Sigmoid colon (tissue), 7 donors: ENCODE results near the gene CHID1. TPM values are rescaled to one million over a fixed set of nuclear protein-coding genes. Genes with fewer than 3 reads are reported as not detected.

Experiments
- DNase-seq: peaks from one replicate; pipeline ENCODE4 v3.0.0-alpha.2; 2019
- H3K27ac ChIP-seq, 4 donors: fragments of 200-600 bp; sonication (generic); one replicate each; pipeline ENCODE4 v1.5.1; 2016 to 2019; ENCODE audit warnings: mild to moderate bottlenecking in 1 of 4
- H3K27me3 ChIP-seq, 3 donors: fragments of 200-600 bp; sonication (generic); one replicate each; pipeline ENCODE4 v1.5.1; 2019; ENCODE audit warnings: mild to moderate bottlenecking in 1 of 3
- H3K36me3 ChIP-seq, 4 donors: fragments of 200-600 bp; sonication (generic); one replicate each; pipeline ENCODE4 v1.5.1; 2016 to 2019
- H3K4me1 ChIP-seq, 4 donors: fragments of 200-600 bp; sonication (generic); one replicate each; pipeline ENCODE4 v1.5.1; 2017 to 2019
- H3K4me3 ChIP-seq, 4 donors: fragments of 200-600 bp; sonication (generic); one replicate each; pipeline ENCODE4 v1.5.1; 2017 to 2019; ENCODE audit warnings: mild to moderate bottlenecking in 2 of 4, moderate library complexity in 1 of 4
- H3K9me3 ChIP-seq, 4 donors: fragments of 200-600 bp in 3 of 4; sonication (generic) in 3 of 4; one replicate each; pipeline versions ENCODE4 v1.5.1 to v1.6.1; 2013 to 2019
- EP300 ChIP-seq, 4 donors: sonication (generic); formaldehyde crosslinking; IDR thresholded peaks; one replicate each; pipeline ENCODE4 v1.6.1; 2017; ENCODE audit warnings: antibody characterized with exemption in 4 of 4
- POLR2A ChIP-seq, 2 donors: fragments of 450-650 bp; IDR thresholded peaks; one replicate each; pipeline ENCODE4 v1.6.1; 2016; ENCODE audit warnings: antibody characterized with exemption in 2 of 2, mild to moderate bottlenecking in 2 of 2, moderate library complexity in 2 of 2
- POLR2AphosphoS5 ChIP-seq, 4 donors: sonication (generic); formaldehyde crosslinking; IDR thresholded peaks; one replicate each; pipeline ENCODE4 v1.6.1; 2017; ENCODE audit warnings: antibody characterized with exemption in 4 of 4
- WGBS, 2 donors: extraction: QIAGEN DNeasy Blood & Tissue Kit; methylation state at CpG; one replicate each; pipeline ENCODE4 v1.1.7; 2013; 5-methylcytosine and 5-hydroxymethylcytosine counted together
- intact Hi-C: fragments of 100-400 bp; cut with DNase I; formaldehyde crosslinking; loops from one replicate; pipeline ENCODE4 v1.15.1; 2023
- polyA plus RNA-seq, 3 donors: library from polyadenylated mRNA; stranded (reverse); fragments of 200-250 nt; gene quantifications; one replicate each; pipeline ENCODE4 v1.2.3, GENCODE V29; 2013
- total RNA-seq, 4 donors: library from RNA; depleted of rRNA; stranded (reverse); fragments of >200 nt; gene quantifications; one replicate each; pipeline ENCODE4 v1.1.0, GENCODE V29; 2016
- TF ChIP-seq, protein P1 (sequence below), 4 experiments: fragments of 450-650 bp in 3 of 4; fragments of 200-600 bp in 1 of 4; IDR thresholded peaks; one replicate each; pipeline ENCODE4 v1.5.1; 2016 to 2019; ENCODE audit warnings: antibody characterized with exemption in 4 of 4, mild to moderate bottlenecking in 3 of 4, moderate library complexity in 2 of 4
- donor health status: healthy with polysubstance abuse.
- donor health status: Bipolar disorder and iron deficiency.
- donor health status: healthy.

The CHID1 gene
- total and polyA plus RNA-seq, 7 donors = 16.9 to 52.3 (median 47.1) TPM

GRCh38 chr11:847876-848275 lies 62.7 kb downstream of the CHID1 start:
- WGBS, 2 donors = 53 to 76% methylated on average over 18 of the region's 18 CpGs
- Histone ChIP-seq H3K36me3 (no peaks in the 10 kb centered on the region), H3K9me3 (no peaks in the 10 kb centered on the region), H3K27ac (no peak overlapping the region), H3K4me3 (no peak overlapping the region), H3K4me1 (peaks cover 0 to 74% (median 64%) of the 10 kb centered on the region in 4 donors), H3K27me3 (peaks cover 0 to 23% (median 9%) of the 10 kb centered on the region in 3 donors)
- TF ChIP-seq EP300 (IDR thresholded peaks at IDR 0.05) (no peak), POLR2AphosphoS5 (IDR thresholded peaks at IDR 0.05) (no peak), POLR2A (IDR thresholded peaks at IDR 0.05) (no peak)
- TF ChIP-seq, protein P1, sequence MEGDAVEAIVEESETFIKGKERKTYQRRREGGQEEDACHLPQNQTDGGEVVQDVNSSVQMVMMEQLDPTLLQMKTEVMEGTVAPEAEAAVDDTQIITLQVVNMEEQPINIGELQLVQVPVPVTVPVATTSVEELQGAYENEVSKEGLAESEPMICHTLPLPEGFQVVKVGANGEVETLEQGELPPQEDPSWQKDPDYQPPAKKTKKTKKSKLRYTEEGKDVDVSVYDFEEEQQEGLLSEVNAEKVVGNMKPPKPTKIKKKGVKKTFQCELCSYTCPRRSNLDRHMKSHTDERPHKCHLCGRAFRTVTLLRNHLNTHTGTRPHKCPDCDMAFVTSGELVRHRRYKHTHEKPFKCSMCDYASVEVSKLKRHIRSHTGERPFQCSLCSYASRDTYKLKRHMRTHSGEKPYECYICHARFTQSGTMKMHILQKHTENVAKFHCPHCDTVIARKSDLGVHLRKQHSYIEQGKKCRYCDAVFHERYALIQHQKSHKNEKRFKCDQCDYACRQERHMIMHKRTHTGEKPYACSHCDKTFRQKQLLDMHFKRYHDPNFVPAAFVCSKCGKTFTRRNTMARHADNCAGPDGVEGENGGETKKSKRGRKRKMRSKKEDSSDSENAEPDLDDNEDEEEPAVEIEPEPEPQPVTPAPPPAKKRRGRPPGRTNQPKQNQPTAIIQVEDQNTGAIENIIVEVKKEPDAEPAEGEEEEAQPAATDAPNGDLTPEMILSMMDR (IDR thresholded peaks at IDR 0.05) = no peak
- intact Hi-C loops = loop anchor here (2.0 to 5.0 kb wide), 3 partner anchors 64 to 203 kb away; partner anchors contain the start of genes AP2A2 and CHID1
- no peak for DNase-seq

- TF ChIP-seq EP300 (IDR thresholded peaks at IDR 0.05) = no peak
- TF ChIP-seq, protein P1 (IDR thresholded peaks at IDR 0.05) = no peak
- no peak for TF ChIP-seq POLR2A (IDR thresholded peaks at IDR 0.05)
- TF ChIP-seq POLR2AphosphoS5 (IDR thresholded peaks at IDR 0.05) = no peak
- 79 to 84% methylated on average over 11 of the region's 11 CpGs for WGBS, 2 donors
- Histone ChIP-seq H3K27ac (peak overlapping the region in 3 of 4 donors; percentile 90 to 96 (median 94)), H3K27me3 (peaks cover 0 to 23% (median 9%) of the 10 kb centered on the region in 3 donors), H3K36me3 (no peaks in the 10 kb centered on the region), H3K4me3 (no peak overlapping the region), H3K4me1 (peaks cover 0 to 80% (median 66%) of the 10 kb centered on the region in 4 donors), H3K9me3 (no peaks in the 10 kb centered on the region)
- intact Hi-C loops = loop anchor here (5.0 kb wide), 2 partner anchors 66 to 81 kb away; partner anchors contain the start of genes AP2A2 and CHID1
- no peak for DNase-seq
Observed at GRCh38 chr11:846496-847098, 64.0 kb downstream of the CHID1 start.

DNA sequence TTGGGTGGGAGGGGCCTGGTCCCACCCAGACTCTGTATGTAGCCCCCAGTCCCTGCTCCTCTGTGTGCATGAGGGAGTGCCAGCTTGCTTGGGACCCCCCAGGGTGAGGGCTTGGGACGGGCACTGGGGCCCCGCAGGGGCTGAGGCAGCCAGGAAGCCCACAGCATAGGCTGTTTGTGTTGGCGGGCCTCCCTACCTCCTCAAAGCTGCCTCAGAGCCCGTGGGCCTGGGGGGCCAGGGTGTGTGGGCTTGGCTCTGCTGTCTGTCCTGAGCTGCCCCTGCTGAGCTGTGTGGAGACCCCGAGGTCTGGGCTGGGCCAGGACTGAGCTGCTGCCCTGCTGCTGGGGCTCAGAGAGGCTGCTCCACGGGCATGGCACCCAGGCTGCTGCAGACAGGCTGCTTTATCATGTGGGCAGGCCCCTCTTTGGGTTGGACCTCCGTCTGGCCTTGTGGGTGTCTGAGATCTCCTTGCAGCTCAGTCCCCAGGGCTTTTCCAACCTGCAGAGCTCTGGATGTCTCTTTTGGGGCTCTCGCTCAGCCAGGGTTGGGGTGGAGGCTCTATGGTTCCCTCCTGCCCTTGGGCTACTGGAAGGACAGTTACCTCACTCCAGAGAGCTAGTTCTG lies 64.6 kb downstream of the CHID1 start:
- Histone ChIP-seq H3K27me3 (peaks cover 0 to 23% (median 9%) of the 10 kb centered on the region in 3 donors), H3K36me3 (no peaks in the 10 kb centered on the region), H3K4me3 (no peak overlapping the region), H3K9me3 (no peaks in the 10 kb centered on the region), H3K4me1 (peaks cover 0 to 81% (median 69%) of the 10 kb centered on the region in 4 donors), H3K27ac (peak overlapping the region; percentile 90 to 96 (median 93))
- DNase-seq = no peak
- 55 to 68% methylated on average over 8 of the region's 8 CpGs for WGBS, 2 donors
- TF ChIP-seq POLR2A (IDR thresholded peaks at IDR 0.05) (no peak), POLR2AphosphoS5 (IDR thresholded peaks at IDR 0.05) (no peak), EP300 (IDR thresholded peaks at IDR 0.05) (no peak)
- TF ChIP-seq, protein P1 (IDR thresholded peaks at IDR 0.05) = no peak
- intact Hi-C loops = loop anchor here (5.0 kb wide), 2 partner anchors 66 to 81 kb away; partner anchors contain the start of genes AP2A2 and CHID1

DNA sequence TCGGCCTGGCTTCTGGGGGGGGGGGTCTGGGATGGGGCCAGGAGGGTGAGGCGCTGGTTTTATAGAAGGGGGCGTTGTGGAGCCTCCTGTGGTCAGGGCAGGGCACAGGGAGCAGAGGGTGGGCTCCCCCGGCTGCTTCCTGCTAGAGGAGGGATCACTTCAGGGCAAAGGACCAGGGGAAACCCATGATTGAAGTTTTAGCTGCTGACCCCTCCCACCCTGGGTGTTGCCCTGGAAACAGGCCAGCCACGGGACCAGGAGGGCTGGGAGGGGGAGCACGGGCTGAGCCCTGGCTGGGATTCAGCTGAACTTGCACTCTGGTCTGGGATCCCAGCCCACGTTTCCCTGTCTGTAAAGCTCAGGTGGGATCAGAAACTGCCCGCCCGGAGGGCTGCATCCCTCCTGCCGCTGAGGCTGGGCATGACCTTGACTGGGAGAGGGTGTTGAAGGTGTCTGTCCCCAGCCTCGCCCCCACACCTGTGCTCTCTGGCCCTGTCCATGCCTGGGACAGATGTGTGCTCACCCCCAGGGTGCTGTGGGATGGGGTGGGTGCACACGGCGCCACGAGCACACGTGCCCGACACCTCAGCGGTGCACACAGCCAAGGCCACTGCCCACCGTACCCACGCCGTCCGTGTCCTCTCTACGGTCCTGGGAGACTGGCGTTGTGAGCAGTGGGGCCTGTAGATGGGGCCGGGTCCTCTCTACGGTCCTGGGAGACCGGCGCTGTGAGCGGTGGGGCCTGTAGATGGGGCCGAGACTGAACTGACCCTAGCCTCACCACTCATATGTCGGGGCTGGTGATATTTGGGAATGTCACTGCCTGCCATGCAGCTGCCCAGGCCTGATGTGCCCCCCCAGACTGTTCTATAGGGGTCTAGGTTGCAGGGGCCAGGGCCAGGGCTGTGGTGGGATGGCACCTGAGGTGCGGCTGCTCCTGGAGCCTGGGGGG lies 65.6 kb downstream of the CHID1 start:
- WGBS, 2 donors = 30 to 44% methylated on average over 31 of the region's 31 CpGs
- DNase-seq = peak; percentile 99
- Histone ChIP-seq H3K27me3 (peaks cover 0 to 20% (median 9%) of the 10 kb centered on the region in 3 donors), H3K4me3 (peak overlapping the region; percentile 80 to 100 (median 86)), H3K27ac (peak overlapping the region; percentile 90 to 96 (median 93)), H3K4me1 (peaks cover 0 to 81% (median 69%) of the 10 kb centered on the region in 4 donors), H3K36me3 (peaks cover 0 to 10% (median 2%) of the 10 kb centered on the region in 4 donors), H3K9me3 (no peaks in the 10 kb centered on the region)
- peak in 2 of 4 donors; percentile 48 to 59 for TF ChIP-seq EP300 (IDR thresholded peaks at IDR 0.05)
- TF ChIP-seq, protein P1 (IDR thresholded peaks at IDR 0.05) = no peak
- peak; percentile 56 to 86 (median 75) for TF ChIP-seq POLR2AphosphoS5 (IDR thresholded peaks at IDR 0.05)
- TF ChIP-seq POLR2A (IDR thresholded peaks at IDR 0.05) = no peak
- intact Hi-C loops = loop anchor here (5.0 kb wide), 2 partner anchors 67 to 82 kb away; partner anchors contain the start of genes AP2A2 and CHID1
